Bone marrow (tissue), 2 donors: Measurements from ENCODE around the gene SLC7A6OS.

ENCODE experiments used
- DNase-seq, 2 donors: peaks; one replicate each; lab custom pipeline; 2025; lab: John Stamatoyannopoulos, UW

The SLC7A6OS gene

GRCh38 chr16:68279726-68280558 lies 30.8 kb downstream of the SLC7A6OS start:
- DNase-seq: no peak

- DNase-seq: no peak
These were observed 34.5 kb downstream of the SLC7A6OS start for GRCh38 chr16:68276223-68276622.

- DNase-seq: peak in 1 of 2 donors; percentile 42
These were observed 35.0 kb downstream of the SLC7A6OS start for GRCh38 chr16:68275611-68276191.

GRCh38 chr16:68274441-68274840 lies 36.3 kb downstream of the SLC7A6OS start:
- no peak for DNase-seq

DNA sequence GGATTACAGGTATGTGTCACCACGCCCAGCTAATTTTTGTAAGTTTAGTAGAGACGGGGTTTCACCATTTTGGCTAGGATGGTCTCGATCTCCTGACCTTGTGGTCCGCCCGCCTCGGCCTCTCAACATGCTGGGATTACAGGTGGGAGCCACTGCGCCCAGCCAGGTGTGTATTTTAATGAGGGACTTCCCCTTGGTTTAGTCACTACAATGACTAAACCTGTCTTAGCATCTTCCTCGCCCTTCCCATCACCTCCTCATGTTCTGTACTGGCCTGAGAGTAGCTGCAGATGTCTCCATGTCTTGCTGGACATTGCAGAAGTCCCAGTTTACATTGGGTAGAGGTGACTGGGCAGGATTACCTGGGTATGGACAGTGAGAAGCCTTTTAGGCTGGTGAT lies 36.9 kb downstream of the SLC7A6OS start:
- no peak for DNase-seq

DNA sequence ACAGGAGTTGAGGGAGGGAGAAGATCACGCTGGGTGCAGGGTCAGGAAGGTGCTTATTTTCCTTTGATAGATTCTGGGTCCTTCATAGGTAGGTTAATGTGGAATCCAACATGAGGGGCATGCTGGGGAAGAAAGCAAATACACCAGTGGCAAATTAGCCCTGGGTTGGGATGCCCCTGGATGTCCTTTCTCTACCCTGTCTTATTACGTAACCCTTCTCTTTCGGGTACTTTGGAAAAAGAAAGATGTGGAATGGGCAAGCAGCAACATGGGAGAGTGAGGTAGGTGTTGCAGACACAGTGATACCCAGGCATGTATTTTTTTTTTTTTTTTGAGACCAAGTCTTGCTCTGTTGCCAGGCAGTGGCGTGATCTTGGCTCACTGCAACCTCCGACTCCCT lies 37.3 kb downstream of the SLC7A6OS start:
- no peak for DNase-seq

- DNase-seq: no peak
These were observed 38.1 kb downstream of the SLC7A6OS start for GRCh38 chr16:68272507-68273209.

DNA sequence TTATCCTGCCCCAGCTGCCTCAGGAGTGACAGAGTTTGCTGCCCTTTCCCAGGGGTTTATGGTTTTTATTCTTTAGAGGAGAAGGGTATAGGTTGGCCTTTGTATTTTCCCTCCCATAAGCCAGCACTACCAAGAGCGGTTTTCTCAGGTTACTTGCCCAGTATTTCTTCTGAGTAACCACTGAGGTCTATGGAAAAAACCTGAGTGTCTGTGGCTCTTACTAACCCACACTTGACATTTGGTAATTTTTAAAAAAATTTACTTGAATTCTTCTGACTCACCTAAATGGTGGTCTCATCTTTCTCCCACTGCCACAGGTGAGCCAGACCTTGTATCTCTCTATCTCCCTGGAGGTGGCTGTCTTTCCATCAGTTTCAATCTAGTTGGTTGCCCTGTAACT lies 40.4 kb downstream of the SLC7A6OS start:
- DNase-seq: no peak

DNA sequence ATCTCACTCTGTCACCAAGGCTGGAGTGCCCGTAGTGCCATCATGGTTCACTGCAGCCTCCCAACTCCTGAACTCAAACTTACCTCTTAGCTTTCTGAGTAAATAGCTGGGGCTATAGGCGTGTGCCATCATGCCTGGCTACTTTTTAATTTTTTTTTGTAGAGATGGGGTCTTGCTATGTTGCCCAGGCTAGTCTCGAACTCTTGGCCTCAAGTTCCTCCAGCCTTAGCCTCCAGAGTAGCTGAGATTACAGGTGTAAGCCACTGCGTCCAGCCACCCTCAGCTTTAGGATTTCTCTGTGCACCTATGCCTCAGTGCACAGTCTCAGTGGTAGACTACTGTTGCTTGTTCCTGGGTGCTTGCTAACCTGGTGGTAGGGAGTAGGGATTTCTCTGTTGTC lies 41.0 kb downstream of the SLC7A6OS start:
- no peak for DNase-seq

DNA sequence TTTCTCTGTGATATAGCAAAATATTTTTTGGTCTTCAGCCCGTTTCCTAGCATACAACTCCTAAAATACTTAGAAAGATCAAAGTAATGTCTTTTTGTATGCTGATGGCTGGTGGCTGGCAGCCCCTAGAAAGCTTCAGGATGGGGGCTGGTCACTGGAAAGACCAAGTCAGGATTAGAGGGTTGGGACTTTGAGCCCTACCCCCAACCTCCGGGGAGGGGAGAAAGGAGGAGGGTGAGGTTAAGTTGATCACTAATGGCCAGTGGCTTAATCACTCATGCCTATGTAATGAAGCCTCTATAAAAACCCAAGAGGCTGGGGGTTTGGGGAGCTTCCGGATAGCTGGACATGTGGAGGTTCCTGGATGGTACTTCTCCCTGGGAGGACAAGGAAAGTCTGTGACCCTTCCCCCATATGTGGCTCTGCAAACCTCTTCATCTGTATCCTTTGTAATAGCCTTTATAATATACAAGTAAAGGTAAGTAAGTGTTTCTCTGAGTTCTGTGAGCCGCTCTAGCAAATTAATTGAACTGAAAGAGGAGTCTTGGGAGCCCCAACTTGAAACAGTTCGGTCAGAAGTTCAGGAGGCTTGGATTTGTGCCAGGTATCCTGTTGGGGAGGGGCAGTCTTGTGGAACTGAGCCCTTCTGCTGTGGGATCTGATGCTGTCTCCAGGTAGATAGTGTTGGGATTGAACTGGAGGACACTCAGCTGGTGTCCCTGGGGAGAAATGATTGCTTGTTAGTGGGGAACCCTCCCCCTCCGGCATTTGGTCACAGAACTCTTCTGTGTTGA lies 42.9 kb downstream of the SLC7A6OS start:
- no peak for DNase-seq

GRCh38 chr16:68265078-68265920 lies 45.4 kb downstream of the SLC7A6OS start:
- DNase-seq: peak in 1 of 2 donors; percentile 22

DNA sequence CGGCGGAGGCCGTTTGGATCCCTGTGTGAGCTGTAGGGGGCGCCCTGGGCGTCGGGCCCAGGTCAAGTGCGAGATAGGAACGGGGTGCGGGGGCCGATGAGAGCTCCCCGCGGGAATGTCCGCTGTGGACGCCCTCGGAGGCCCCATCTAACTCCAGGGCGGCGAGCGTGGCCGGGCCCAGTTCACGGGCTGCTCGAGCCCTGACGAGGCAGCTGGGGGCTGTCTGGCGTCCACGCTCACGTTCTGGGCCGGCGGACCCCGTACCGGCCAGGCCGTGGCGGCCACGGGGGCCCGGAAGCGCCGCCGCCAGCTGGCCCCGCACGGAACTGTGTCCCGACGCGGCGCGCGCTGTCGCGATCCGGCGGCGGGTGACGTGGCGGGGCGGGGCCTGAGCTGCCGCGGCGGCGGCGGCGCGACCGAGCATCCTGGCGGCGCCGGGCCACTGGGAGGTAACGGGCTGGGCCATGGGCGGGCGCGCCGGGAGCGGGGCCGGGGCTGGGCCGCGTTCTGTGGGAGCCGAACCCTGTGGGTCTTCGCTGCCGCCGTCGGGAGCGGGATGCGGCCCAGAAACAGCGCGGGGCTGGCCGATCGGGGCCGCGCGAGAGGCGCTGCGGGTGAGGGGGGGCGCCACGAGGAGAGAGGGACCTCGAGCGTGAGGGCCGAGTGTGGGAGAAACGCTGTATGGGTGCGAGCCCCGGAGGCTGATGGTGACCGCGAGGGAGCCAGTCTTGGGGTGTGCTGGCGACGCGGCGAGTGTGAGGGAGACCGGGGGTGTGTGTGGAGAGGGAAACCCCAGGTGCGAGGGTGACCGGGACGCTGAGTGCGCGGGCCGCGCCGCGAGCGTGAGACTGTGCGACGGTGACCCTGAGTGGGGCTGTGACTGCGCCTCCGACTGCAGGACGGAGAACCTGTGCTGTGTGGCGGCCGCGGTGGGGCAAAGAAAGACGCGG lies 46.3 kb downstream of the SLC7A6OS start, which contains the start of gene SLC7A6:
Gene SLC7A6, plus strand, starts transcription at position 399 of the 950 bp plus-strand sequence. CDS start 10,201 bp downstream, outside the sequence.
- peak; percentile 63 to 87 for DNase-seq

GRCh38 chr16:68263559-68264127 lies 47.1 kb downstream of the SLC7A6OS start:
- DNase-seq: peak in 1 of 2 donors; percentile 37

- DNase-seq: no peak
These were observed 51.5 kb downstream of the SLC7A6OS start for GRCh38 chr16:68259007-68259825.

DNA sequence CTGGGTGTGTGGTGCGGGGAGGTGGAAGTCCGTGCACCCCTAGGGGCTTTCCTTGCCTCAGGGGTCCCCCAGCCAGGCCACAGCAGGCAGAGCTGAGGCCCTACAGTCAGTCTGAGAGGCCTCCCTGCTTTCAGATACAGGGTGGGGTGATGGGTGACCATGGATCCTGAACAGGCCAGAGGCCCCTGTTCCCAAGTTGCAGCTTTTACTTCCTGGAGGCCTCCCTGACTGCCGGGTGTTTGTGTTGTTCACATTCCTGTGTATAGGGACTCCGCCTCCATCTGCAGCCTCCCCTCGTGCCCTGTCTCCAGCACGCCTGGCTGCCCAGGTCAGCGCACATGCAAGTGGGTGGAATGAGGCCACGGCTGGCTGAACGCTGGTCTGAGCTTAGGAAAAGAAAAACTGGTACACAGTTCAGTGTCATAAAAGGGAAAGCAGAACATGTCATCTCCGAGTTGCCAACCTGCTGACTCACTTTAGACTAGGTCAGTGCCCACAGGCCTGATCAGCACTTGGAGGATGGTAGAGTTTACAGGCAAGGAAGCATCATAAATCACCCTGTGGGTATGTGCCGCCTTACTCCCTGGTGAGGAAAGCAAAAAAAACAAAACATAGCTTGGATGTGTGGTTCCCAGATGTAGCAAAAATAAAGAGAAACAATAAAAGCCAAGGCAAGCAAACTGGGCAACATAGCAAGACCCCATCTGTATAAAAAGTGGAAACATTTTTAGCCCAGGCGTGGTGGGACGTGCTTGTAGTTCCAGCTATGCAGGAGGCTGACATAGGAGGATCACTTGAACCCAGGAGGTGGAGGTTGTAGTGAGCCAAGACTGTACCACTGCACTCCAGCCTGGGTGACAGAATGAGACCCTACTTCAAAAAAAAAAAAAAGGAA lies 52.6 kb downstream of the SLC7A6OS start:
- peak; percentile 19 to 93 for DNase-seq

DNA sequence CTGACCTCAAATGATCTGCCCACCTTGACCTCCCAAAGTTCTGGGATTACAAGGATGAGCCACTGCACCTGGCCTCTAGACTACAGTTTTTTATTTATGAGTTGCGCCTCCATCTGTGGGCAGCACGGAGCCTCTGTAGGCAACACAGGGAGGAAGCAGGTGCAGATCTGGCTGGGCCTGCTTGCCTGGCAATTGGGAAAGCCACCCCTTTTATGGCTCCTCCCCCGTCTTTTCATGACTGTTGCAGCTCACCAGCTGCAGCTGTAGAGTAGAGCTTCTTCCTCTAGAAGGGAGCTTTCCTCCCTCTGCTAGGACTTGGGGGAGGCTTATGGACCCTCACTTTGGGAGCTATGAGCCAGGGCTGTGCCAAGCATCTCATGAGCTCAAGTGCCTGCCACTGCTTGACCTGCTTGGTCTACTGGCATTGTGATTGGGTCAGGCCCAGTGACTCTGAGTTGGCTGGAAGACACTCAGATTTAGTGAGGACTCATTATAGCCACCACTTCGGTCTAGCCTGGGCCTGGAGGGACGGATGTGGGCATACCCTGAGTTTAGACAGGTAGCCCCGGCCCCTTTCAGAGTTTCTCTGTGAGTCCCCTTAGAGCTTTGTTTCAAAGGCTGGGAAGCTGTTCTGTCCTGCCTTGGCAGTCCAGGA lies 53.4 kb downstream of the SLC7A6OS start:
- peak in 1 of 2 donors; percentile 92 for DNase-seq

DNA sequence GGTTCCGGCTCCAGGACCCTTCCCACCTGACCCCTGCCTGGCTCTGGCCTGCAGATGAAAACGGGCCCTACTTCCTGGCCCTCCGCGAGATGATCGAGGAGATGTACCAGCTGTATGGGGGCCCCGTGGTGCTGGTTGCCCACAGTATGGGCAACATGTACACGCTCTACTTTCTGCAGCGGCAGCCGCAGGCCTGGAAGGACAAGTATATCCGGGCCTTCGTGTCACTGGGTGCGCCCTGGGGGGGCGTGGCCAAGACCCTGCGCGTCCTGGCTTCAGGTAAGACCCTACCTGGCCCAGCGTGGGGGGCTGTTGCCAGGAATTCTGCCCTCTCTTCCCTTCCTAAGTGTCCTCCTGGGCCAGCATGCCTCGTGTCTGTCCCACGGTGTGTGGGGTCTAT lies 55.0 kb downstream of the SLC7A6OS start:
- DNase-seq: no peak
